ACC112 (cell line): ENCODE data around the gene AGMO.

Source experiments
- H2AFZ ChIP-seq: fragments of 200-600 bp; sonication (generic); one replicate; pipeline ENCODE4 v1.6.0; 2017; ENCODE audit warnings: antibody characterized with exemption, low read length; ENCODE audit not compliant: unreplicated experiment
- H3K27ac ChIP-seq: fragments of 200-600 bp; sonication (generic); 2 replicates; pipeline ENCODE4 v1.5.1; 2014; ENCODE audit warnings: low read depth, mild to moderate bottlenecking, antibody characterized with exemption, low read length, moderate library complexity
- H3K27me3 ChIP-seq: fragments of 200-600 bp; sonication (generic); 2 replicates; pipeline ENCODE4 v1.6.1; 2014; ENCODE audit warnings: mild to moderate bottlenecking, antibody characterized with exemption, low read length, moderate library complexity, mixed read lengths; ENCODE audit not compliant: insufficient read depth
- H3K36me3 ChIP-seq: fragments of 200-600 bp; sonication (generic); 2 replicates; pipeline ENCODE4 v1.6.1; 2016; ENCODE audit warnings: mild to moderate bottlenecking, antibody characterized with exemption, low read length, moderate library complexity, mixed read lengths; ENCODE audit not compliant: insufficient read depth
- H3K4me1 ChIP-seq: fragments of 200-600 bp; sonication (generic); one replicate; pipeline ENCODE4 v1.6.1; 2016; ENCODE audit warnings: low read length, mixed read lengths; ENCODE audit not compliant: insufficient read depth, unreplicated experiment, control insufficient read depth
- H3K4me3 ChIP-seq: fragments of 200-600 bp; sonication (generic); 2 replicates; pipeline ENCODE4 v1.5.1; 2014; ENCODE audit warnings: mild to moderate bottlenecking, low read depth, low read length
- H3K79me2 ChIP-seq: fragments of 200-600 bp; sonication (generic); one replicate; pipeline ENCODE4 v1.6.0; 2016; ENCODE audit warnings: low read length; ENCODE audit not compliant: control insufficient read depth, unreplicated experiment, insufficient read depth

Gene AGMO

DNA sequence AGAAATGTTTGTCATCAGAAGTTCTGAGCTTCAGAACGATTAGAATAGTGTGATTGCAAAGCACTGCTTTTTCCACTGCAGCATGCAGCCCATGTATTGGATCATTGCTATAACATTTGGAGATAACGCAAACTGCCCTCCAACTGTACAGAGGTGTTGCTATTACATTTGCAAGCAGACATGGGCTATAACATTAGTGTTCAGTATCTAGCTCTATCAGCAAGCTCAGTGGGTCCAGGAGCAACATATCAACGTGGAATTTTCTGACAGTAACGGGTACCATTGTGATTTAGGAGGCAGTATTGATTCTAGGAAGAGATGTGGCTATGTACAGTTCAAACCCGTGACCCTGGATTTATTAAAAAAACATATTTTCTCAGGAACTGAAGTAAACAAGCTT lies 75.8 kb downstream of the AGMO start:
- Histone ChIP-seq H2AFZ (no peak overlapping the region), H3K4me1 (no peaks in the 10 kb centered on the region), H3K27me3 (no peaks in the 10 kb centered on the region), H3K27ac (no peak overlapping the region), H3K4me3 (no peak overlapping the region), H3K36me3 (no peaks in the 10 kb centered on the region), H3K79me2 (no peaks in the 10 kb centered on the region)

- H3K27ac ChIP-seq = no peak overlapping the region
- H3K79me2 ChIP-seq = no peaks in the 10 kb centered on the region
- H3K27me3 ChIP-seq = no peaks in the 10 kb centered on the region
- no peaks in the 10 kb centered on the region for H3K4me1 ChIP-seq
- H2AFZ ChIP-seq = no peak overlapping the region
- no peaks in the 10 kb centered on the region for H3K36me3 ChIP-seq
- no peak overlapping the region for H3K4me3 ChIP-seq
These were observed 76.4 kb downstream of the AGMO start for GRCh38 chr7:15485431-15485830.

DNA sequence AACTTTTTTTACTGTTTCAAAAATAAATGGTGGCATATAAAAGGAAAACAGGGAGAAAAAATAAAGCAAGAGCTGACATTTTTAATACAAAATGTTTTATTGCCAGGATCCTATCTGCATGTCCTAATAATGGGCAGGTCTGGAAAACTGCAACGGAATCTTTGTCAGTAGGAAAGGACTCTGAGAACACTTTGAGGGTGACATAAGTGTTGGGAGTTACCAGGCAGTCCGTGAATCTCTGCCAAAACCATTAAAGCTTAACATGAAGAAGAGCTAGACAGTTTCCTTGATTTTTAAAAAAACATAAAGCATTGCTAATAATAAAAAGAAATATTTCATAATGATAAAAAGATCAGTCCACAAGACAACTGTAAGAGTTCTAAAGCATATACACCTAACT lies 80.7 kb downstream of the AGMO start:
- Histone ChIP-seq H3K79me2 (no peaks in the 10 kb centered on the region), H3K27ac (no peak overlapping the region), H3K36me3 (no peaks in the 10 kb centered on the region), H2AFZ (no peak overlapping the region), H3K27me3 (no peaks in the 10 kb centered on the region), H3K4me1 (no peaks in the 10 kb centered on the region), H3K4me3 (no peak overlapping the region)

GRCh38 chr7:15478401-15478800 lies 83.4 kb downstream of the AGMO start:
- H3K27me3 ChIP-seq = no peaks in the 10 kb centered on the region
- no peaks in the 10 kb centered on the region for H3K4me1 ChIP-seq
- H3K36me3 ChIP-seq = no peaks in the 10 kb centered on the region

DNA sequence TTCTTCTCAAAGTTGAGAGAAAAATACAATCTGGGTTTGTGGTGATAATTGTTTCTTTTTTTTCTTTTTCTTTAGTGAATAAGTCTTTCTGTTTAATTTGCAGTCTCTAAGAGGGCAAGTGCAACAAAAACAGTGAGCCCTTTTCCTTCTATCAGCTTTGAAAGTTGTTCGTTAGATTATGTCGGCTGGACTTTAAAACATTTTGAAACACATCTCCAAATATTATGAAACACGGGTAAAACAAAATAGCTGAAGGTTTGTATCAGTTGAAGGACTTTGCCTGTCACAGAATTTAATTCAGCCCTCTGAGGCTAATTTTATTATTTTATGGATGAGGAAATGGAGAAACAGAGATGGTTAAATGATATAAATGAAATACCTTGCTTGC lies 85.3 kb downstream of the AGMO start:
- H2AFZ ChIP-seq = no peak overlapping the region
- no peaks in the 10 kb centered on the region for H3K27me3 ChIP-seq
- no peak overlapping the region for H3K4me3 ChIP-seq
- H3K79me2 ChIP-seq = no peaks in the 10 kb centered on the region
- H3K4me1 ChIP-seq = no peaks in the 10 kb centered on the region
- no peak overlapping the region for H3K27ac ChIP-seq
- no peaks in the 10 kb centered on the region for H3K36me3 ChIP-seq

More at GRCh38 chr7:15478401-15478800, 83.4 kb downstream of the AGMO start:
- Histone ChIP-seq H3K79me2 (no peaks in the 10 kb centered on the region), H3K27ac (no peak overlapping the region), H2AFZ (no peak overlapping the region), H3K4me3 (no peak overlapping the region)

DNA sequence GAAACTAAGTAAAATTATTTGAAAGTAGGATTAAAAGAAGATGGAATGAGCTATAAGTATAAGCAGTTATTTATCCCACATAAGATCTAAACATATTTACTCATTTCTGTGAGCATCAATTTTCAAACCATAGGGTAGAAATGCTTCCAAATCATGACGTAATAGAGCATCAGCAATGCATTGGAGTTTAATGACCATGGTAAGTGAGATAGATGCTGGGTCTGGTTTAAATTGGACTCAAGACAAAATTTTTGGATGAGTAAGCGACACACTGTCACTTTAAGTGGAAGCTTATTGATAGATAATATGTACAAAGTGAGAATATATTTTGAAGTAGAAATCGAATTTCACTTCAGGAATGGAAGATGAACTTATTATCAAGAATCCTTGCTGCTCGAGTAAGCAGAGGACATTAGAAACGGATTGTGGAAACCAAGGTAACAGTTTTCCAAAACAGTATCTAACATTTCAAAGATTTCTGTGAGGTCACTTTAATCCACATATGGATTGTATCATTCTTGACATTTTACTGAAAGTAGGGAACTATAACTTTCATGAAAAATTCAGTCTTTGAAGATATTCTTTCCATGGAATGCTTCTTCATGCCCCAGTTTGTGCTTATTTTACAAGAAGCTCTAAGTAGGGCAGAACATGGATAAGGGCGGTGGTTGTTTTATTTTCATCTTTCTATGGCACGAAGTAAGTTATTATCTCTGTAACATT lies 85.8 kb downstream of the AGMO start:
- Histone ChIP-seq H3K79me2 (no peaks in the 10 kb centered on the region), H3K4me3 (no peak overlapping the region), H3K36me3 (no peaks in the 10 kb centered on the region), H3K27ac (no peak overlapping the region), H3K4me1 (no peaks in the 10 kb centered on the region), H3K27me3 (no peaks in the 10 kb centered on the region), H2AFZ (no peak overlapping the region)

DNA sequence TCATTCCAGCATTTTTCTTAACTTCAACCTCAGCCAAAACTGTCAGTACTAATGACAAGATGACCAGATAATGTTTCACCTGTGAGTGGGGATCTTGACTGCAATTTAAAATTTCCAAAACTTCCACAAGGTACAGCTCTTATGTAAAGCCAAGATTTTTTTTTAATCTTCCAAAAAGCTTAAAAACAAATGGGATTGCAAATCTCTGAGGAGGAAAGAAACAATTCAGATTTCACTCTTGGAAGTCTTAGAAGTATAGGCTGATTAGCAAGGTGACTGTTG lies 90.2 kb downstream of the AGMO start:
- no peaks in the 10 kb centered on the region for H3K79me2 ChIP-seq
- no peak overlapping the region for H3K27ac ChIP-seq
- no peak overlapping the region for H2AFZ ChIP-seq
- H3K27me3 ChIP-seq = no peaks in the 10 kb centered on the region
- no peaks in the 10 kb centered on the region for H3K36me3 ChIP-seq
- no peaks in the 10 kb centered on the region for H3K4me1 ChIP-seq
- H3K4me3 ChIP-seq = no peak overlapping the region

GRCh38 chr7:15470825-15471668 lies 90.8 kb downstream of the AGMO start:
- Histone ChIP-seq H3K4me3 (no peak overlapping the region), H3K4me1 (no peaks in the 10 kb centered on the region), H3K27ac (no peak overlapping the region), H3K79me2 (no peaks in the 10 kb centered on the region), H3K27me3 (no peaks in the 10 kb centered on the region), H2AFZ (no peak overlapping the region), H3K36me3 (no peaks in the 10 kb centered on the region)

DNA sequence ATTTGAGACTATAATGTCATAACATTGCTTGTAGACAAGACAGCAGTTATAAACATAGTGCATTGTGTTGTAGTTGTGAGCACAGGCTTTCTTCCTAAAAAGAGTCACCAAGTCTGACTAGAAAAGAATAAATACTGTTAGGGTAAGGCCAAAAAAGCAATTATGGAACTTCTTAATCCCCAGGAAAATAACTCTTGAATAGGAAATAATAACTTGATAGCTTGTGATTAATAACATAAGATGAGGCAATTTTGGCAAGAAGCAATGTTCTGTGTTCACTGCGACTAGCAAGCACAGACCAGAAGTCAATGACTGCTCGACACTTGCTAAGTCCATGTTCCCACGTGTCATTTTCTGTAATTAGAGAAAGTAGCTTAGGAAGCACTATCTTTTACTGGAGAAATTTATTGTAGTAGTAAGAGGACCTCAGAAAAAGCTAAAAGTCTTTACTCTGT lies 97.1 kb downstream of the AGMO start:
- H3K4me3 ChIP-seq = peak overlapping the region; percentile 64
- H3K27ac ChIP-seq = peak overlapping the region; percentile 84
- no peaks in the 10 kb centered on the region for H3K36me3 ChIP-seq
- H2AFZ ChIP-seq = peak overlapping the region; percentile 64
- H3K79me2 ChIP-seq = no peaks in the 10 kb centered on the region
- peaks cover 41% of the 10 kb centered on the region for H3K4me1 ChIP-seq
- H3K27me3 ChIP-seq = no peaks in the 10 kb centered on the region

DNA sequence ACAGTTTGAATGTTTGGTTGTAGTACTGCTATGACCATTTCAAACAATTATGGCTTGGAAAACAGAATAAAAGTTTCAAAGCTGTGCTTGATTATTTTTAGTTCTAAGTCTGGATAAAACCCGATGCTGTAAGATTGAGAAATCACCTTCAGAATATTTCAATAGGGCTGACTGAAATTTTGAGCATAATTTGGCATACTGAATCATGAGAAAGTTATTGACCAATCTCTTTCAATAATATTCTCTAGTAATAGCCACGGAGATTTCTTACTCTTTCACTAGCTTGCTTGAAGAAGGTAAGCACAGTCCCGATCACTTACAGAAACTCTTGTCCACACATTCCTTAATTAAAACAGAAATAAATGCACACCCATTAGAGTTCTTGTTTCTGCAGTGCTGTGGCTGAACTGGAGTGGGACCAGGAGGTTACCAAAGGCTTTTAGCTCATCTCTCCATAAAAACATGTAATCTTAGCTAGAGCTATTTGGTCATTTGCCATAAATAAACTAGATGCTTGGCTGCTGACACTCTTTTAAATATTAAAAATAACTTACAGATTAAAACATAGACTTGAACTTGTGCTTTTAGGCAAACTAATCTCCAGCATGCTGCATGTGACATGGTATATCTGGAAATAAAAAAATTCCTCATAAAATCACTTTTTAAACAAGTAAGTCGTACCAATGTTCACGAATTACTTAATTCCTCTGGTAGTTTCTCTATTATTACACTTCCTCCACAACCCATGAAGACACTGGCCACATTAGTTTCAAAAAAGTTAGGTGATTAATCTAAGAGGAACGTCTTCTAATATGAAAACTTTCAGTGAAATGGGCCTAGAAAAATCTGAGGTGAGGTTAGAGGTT lies 97.8 kb downstream of the AGMO start:
- peak overlapping the region; percentile 64 for H2AFZ ChIP-seq

More for the DNA sequence above, 97.8 kb downstream of the AGMO start:
- H3K36me3 ChIP-seq = no peaks in the 10 kb centered on the region
- peak overlapping the region; percentile 84 for H3K27ac ChIP-seq
- H3K4me3 ChIP-seq = peak overlapping the region; percentile 64
- no peaks in the 10 kb centered on the region for H3K79me2 ChIP-seq
- H3K4me1 ChIP-seq = peaks cover 47% of the 10 kb centered on the region
- no peaks in the 10 kb centered on the region for H3K27me3 ChIP-seq
